Measurements from ENCODE around the gene DCTPP1. TPM values are rescaled to one million over a fixed set of nuclear protein-coding genes. Genes with fewer than 3 reads are reported as not detected.

Gene DCTPP1
- total RNA-seq, 2 donors from 2014 or later, result 14.4 to 18.7 TPM

GRCh38 chr16:30418350-30419181 is 11.3 kb downstream of the DCTPP1 start:
- no peaks in the 10 kb centered on the region for H3K9me3 ChIP-seq
- peak overlapping the region; percentile 81 to 90 for H3K27ac ChIP-seq
- TF ChIP-seq CTCF (IDR thresholded peaks at IDR 0.05), result no peak
- no peak for DNase-seq (ENCODE audit: low spot score)
- H3K4me1 ChIP-seq, result peaks cover 0 to 11% of the 10 kb centered on the region in 2 donors
- H3K27me3 ChIP-seq, result no peaks in the 10 kb centered on the region
- H3K36me3 ChIP-seq, result peaks cover 8% of the 10 kb centered on the region
- H3K4me3 ChIP-seq, result peak overlapping the region; percentile 48 to 65

- no peaks in the 10 kb centered on the region for H3K27me3 ChIP-seq
- peaks cover 2% of the 10 kb centered on the region for H3K36me3 ChIP-seq
- H3K4me1 ChIP-seq, result peaks cover 0 to 11% of the 10 kb centered on the region in 2 donors
- DNase-seq (ENCODE audit: low spot score), result peak; percentile 73
- peak overlapping the region; percentile 48 to 65 for H3K4me3 ChIP-seq
- peak overlapping the region; percentile 81 to 90 for H3K27ac ChIP-seq
- H3K9me3 ChIP-seq, result no peaks in the 10 kb centered on the region
- peak; percentile 23 to 46 for TF ChIP-seq CTCF (IDR thresholded peaks at IDR 0.05)
Measured at GRCh38 chr16:30417529-30418349, 12.1 kb downstream of the DCTPP1 start.

DNA sequence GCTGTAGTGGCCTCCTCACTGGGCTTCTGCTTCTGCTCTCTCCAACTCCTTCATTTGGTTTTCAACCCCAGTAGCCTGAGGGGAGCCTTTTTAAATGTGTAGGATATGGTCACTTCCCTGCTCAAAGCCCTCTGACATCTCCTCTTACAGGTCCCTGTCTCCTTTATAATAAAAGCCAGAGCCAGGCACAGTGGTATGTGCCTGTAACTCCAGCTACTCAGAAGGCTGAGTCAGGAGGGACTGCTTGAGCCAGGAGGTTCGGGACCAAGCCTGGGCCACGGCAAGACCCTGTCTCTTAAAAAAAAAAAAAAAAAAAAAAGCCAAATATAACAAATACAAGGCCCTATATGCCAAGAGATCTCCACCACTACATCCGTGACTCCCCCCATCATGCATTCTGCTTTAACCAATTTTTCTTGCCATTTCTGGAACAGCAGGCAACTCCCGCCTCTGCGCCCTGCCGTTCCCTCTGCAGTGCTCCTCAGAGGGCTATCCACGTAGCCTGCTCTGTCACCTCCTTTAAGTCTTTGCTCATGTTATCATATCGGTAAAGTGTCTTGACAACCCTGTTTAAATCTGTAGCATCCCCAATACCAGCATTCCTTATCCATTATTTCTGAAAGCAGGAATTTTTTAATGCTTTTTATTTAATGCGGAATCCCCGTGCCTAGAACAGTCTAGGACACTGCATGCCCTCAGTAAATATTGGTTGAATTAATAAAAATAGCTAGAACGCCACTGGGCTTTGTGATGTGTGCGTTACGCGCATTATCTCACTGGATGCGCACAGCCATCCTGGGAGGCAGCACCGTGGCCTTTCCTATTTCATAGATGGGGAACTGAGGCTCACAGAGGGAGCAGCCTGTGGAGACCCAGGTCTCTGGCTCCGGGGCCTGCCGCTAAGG is 13.0 kb downstream of the DCTPP1 start:
- H3K27me3 ChIP-seq, result no peaks in the 10 kb centered on the region
- H3K9me3 ChIP-seq, result no peaks in the 10 kb centered on the region
- H3K27ac ChIP-seq, result peak overlapping the region; percentile 81 to 90
- no peak for DNase-seq (ENCODE audit: low spot score)
- TF ChIP-seq CTCF (IDR thresholded peaks at IDR 0.05), result no peak
- H3K4me3 ChIP-seq, result peak overlapping the region; percentile 48 to 65
- peaks cover 5% of the 10 kb centered on the region for H3K36me3 ChIP-seq
- peaks cover 0 to 11% of the 10 kb centered on the region in 2 donors for H3K4me1 ChIP-seq

DNA sequence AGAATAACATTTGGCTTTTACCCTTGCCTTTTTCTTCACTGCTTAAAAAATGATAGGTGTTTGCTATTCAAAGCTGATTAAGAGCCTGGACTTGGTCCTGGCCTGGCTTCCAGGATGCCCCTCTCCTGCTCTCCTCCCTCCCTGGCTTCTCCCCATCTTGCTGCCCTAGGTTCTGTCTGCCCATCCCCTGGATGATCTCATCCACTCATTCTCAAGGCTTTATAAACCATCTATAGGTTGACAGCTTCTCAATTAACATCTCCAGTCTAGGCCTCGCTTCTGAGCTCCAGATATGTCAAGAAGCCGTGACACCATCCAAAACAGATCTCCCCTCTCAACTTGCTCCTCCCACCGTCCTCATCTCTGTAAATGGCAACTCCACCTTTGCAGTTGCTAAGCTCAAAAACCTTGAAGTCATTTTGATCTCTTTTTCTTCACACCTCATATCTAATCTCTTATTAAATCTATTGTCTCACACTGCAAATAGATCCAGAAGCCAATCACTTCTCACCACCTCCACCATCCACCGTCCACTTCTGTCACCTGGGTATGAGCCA is 13.7 kb downstream of the DCTPP1 start:
- Histone ChIP-seq H3K27ac (no peak overlapping the region), H3K36me3 (peaks cover 5% of the 10 kb centered on the region), H3K9me3 (no peaks in the 10 kb centered on the region), H3K27me3 (no peaks in the 10 kb centered on the region), H3K4me1 (peaks cover 0 to 11% of the 10 kb centered on the region in 2 donors), H3K4me3 (no peak overlapping the region)
- DNase-seq (ENCODE audit: low spot score), result no peak
- TF ChIP-seq CTCF (IDR thresholded peaks at IDR 0.05), result no peak

DNA sequence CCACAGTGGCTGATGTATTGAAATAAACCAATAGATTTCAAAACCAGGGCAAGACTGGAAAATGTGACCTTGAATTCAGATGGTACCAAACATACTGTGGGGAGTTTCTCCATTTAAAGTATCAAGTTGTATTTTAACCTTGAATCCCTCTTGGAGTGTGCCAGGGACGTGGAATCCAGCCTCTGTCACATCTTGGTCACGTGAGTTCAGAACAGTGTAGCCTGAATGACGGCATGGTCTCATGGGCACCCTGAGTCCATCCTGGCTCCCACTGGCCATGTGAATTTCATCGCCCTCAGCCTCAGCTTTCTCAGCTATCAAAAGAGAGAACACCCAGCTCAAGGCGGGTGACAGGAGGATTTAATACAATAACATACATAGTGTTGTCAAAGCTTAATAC is 15.7 kb downstream of the DCTPP1 start:
- peaks cover 5% of the 10 kb centered on the region for H3K36me3 ChIP-seq
- DNase-seq (ENCODE audit: low spot score), result no peak
- H3K4me3 ChIP-seq, result no peak overlapping the region
- H3K27me3 ChIP-seq, result no peaks in the 10 kb centered on the region
- no peak for TF ChIP-seq CTCF (IDR thresholded peaks at IDR 0.05)
- no peaks in the 10 kb centered on the region for H3K9me3 ChIP-seq
- H3K4me1 ChIP-seq, result peaks cover 0 to 17% of the 10 kb centered on the region in 2 donors
- H3K27ac ChIP-seq, result peak overlapping the region; percentile 55 to 59

Measured in right atrium auricular region (tissue), 2 donors.